Neural progenitor cell (in vitro differentiated cells): ENCODE results near the gene MAD1L1.

Experiments used
- CTCF ChIP-seq: fragments of 200-600 bp; sonication (generic); IDR thresholded peaks from 2 replicates; pipeline ENCODE4 v1.5.1; 2017; ENCODE audit warnings: antibody characterized with exemption, mild to moderate bottlenecking
- EZH2 ChIP-seq: fragments of 200-600 bp; sonication (generic); IDR thresholded peaks from 2 replicates; pipeline ENCODE4 v1.6.1; 2017; ENCODE audit warnings: antibody characterized with exemption, mild to moderate bottlenecking, moderate library complexity

- TF ChIP-seq CTCF (no peak), EZH2 (no peak)
Observed at GRCh38 chr7:2024567-2024918, 208.2 kb downstream of the MAD1L1 start.
